COLO829 (cell line): Measurements from ENCODE around the gene PCSK4.
"Not testable (repeated sequence)": the region's sequence is repeated elsewhere in the genome, so short reads cannot be mapped to it uniquely, and the experiment has no call there.

Source experiments
- DNase-seq: peaks from one replicate; pipeline ENCODE4 v3.0.0; 2012; ENCODE audit warnings: low spot score

PCSK4 gene

GRCh38 chr19:1486720-1487575, 3.2 kb downstream of the PCSK4 start:
- DNase-seq: no peak

GRCh38 chr19:1483979-1484428, 6.1 kb downstream of the PCSK4 start:
- no peak for DNase-seq

GRCh38 chr19:1483131-1483978, 6.8 kb downstream of the PCSK4 start:
- no peak for DNase-seq

- DNase-seq: no peak
Observed at GRCh38 chr19:1482361-1483130, 7.6 kb downstream of the PCSK4 start.

- no peak for DNase-seq
Observed at GRCh38 chr19:1481893-1482360, 8.2 kb downstream of the PCSK4 start.

- DNase-seq: no peak
Observed at GRCh38 chr19:1481224-1481892, 8.8 kb downstream of the PCSK4 start.

- peak; percentile 95 for DNase-seq
Observed at GRCh38 chr19:1478934-1479707, 11.0 kb downstream of the PCSK4 start, which contains the start of gene C19orf25. C19orf25 (minus strand) TSS chr19:1479215; CDS start chr19:1478903, 312 bp downstream.

- DNase-seq: not testable (repeated sequence)
Observed at GRCh38 chr19:1477056-1477455, 13.1 kb downstream of the PCSK4 start.

GRCh38 chr19:1475751-1476437, 14.3 kb downstream of the PCSK4 start:
- no peak for DNase-seq

GRCh38 chr19:1474765-1475351, 15.3 kb downstream of the PCSK4 start:
- DNase-seq: no peak

- no peak for DNase-seq
Observed at GRCh38 chr19:1474011-1474764, 16.0 kb downstream of the PCSK4 start.

GRCh38 chr19:1473085-1473851, 16.9 kb downstream of the PCSK4 start:
- DNase-seq: no peak

GRCh38 chr19:1472231-1473084, 17.7 kb downstream of the PCSK4 start:
- DNase-seq: no peak

GRCh38 chr19:1471515-1472160, 18.5 kb downstream of the PCSK4 start:
- no peak for DNase-seq

- no peak for DNase-seq
Observed at GRCh38 chr19:1471010-1471514, 19.1 kb downstream of the PCSK4 start.

- DNase-seq: no peak
Observed at GRCh38 chr19:1470305-1471009, 19.7 kb downstream of the PCSK4 start.
